LHCN-M2 (cell line): ENCODE results near the gene NEK10. TPM values are rescaled to one million over a fixed set of nuclear protein-coding genes. Genes with fewer than 3 reads are reported as not detected.
"Not testable (repeated sequence)": the region's sequence is repeated elsewhere in the genome, so short reads cannot be mapped to it uniquely, and the experiment has no call there.

Experiments used
- DNase-seq: peaks from one replicate; pipeline ENCODE4 v3.0.0-alpha.2; 2012; ENCODE audit warnings: low read depth
- polyA plus RNA-seq: library from polyadenylated mRNA; unstranded; fragments of >200 nt; gene quantifications from one replicate; pipeline ENCODE4 v1.2.1, GENCODE V29; 2012; ENCODE audit warnings: missing spikeins
- total RNA-seq: library from RNA; depleted of rRNA; stranded (reverse); fragments of >200 nt; gene quantifications from 2 replicates; pipeline ENCODE4 v1.2.3, GENCODE V29; 2014; rRNA removed

NEK10 gene
- 4.9 and 5.7 TPM in 2 replicates for total RNA-seq
- polyA plus RNA-seq: 2.2 TPM

- no peak for DNase-seq
These were observed at the start of gene NEK10 for GRCh38 chr3:27368831-27369607. Gene NEK10 (minus strand): TSS chr3:27369383. CDS start chr3:27352882, 16,501 bp downstream.

DNA sequence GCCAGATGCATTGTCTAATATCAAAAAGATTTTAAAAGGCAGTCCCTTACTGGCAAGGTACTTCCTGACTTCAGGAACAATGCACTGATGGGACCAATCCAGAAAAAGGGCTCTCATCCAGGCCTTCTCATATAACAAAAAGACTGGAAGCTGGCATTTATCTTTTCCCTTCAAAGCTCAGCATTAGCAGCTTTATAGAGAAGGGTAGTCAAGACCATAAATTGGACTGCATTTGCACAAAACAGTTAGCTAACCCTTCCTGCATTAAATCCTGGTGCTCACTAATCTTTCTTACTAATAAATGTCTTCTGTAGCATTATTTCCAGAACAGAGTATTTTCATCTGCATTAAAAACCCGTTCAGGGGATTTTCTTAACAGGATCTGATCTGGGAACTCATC, 46.0 kb upstream of the NEK10 start:
- DNase-seq: no peak

- no peak for DNase-seq
These were observed 23.9 kb upstream of the NEK10 start for GRCh38 chr3:27392950-27393679.

GRCh38 chr3:27392414-27392813, 23.2 kb upstream of the NEK10 start:
- not testable (repeated sequence) for DNase-seq

DNA sequence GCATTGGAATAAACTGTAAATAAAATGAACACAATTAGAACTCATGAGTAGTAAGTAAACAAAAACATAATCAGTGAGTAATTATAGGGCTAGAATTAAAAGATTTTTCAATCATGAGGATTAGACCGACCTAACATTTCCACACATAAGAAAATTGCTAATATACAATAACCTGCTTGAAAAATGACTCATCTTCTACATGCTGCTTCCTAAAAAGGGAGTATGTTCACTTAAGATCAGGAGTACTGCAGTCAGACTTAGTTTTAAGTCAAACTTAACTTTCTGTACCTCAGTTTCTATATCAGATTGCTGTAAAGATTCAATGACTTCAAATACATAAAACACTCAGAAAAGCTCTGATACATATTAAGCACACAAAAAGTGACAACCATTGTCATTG, 22.6 kb upstream of the NEK10 start:
- DNase-seq: no peak

- DNase-seq: peak; percentile 20
These were observed 18.4 kb upstream of the NEK10 start for GRCh38 chr3:27387625-27388024.

DNA sequence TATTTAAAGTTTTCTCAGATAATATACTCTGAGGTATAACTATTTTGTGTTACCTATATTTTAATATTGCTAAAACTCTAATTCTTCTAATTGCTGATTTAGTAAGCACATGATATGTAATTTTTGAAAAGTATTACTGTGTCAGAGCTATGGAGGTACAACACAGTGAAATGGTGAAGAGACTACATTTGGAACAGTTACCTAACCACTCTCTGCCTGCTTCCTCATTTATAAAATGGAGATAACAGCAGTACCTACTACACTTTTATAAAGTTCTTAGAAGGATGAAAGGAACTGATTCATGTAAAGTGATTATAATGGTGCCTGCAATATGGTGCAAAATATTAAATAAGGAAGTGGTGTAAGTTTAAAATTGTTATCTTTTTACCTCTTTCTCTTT, 16.3 kb upstream of the NEK10 start:
- no peak for DNase-seq

DNA sequence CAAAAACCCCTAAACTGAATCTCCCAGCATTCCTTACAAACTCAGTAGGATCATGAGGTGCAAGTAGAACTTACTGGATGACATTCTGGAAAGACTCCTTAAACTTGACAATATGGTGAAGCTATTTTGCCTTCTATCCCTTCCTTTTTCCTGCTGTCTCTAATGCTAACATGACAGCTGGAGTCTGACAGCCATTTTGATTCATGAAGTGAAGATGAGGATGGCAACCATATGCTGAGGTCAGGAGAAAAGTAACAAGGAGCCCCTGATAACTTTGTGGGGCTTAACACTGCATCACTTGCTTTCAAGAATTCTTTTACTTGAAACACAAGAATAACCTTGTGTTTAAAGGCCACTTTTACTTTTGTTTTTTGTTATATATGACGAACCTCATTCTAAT, 15.0 kb upstream of the NEK10 start:
- no peak for DNase-seq

- no peak for DNase-seq
These were observed 11.5 kb upstream of the NEK10 start for GRCh38 chr3:27380433-27381357.

- no peak for DNase-seq
These were observed 9.1 kb upstream of the NEK10 start for GRCh38 chr3:27378331-27378730.

DNA sequence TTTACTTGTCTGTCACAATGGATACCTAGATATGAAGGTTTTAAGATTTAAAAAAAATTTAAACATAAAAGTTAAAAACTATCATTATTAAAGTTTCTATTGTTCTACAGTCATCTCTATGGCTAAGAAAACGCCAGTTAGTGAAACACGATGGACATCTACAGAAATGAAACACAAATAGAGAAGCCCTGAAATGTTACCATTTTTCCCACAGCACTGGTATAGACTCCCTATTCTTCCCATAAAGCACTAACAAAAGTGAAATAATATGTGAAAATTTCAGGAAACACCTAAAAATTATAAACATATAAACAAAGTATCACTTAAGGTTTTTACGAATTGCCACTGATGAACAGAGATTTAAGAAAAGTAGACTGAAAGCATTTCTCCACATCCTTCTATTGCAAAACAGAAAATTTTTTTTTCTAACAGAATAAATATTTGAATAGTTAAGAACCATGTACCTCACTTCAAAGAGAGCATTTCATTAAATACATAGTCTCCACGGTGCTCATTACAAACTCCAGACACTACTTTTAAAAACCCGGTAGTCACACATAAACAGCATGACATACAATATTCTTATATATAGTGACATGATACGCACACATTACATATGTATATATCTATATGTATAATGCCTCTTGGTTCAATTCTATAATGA, 7.1 kb upstream of the NEK10 start:
- no peak for DNase-seq

DNA sequence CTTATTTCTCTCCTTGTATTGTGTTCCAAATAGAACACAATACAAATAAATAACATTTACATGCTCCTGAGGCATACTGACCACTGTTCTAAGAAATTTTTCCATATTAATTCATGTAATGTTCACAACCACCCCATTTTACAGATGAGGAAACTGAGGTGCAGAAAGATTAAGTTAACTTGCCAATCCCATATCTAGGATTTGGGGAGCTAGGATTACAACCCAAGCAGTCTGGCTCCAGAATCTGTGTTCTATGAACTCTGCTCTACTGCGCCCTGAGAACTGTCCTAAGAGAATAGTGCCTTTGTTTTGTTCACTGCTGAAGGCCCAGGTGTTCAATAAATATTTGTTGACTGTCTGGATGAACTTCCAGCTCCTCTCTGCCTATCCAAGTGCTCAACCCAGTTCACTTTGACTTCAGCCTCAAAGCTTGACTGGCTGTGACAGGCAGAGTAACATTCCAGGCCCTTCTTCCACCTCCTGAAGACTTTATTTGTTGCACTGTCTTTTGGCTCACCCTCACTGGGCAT, 3.1 kb downstream of the NEK10 start:
- DNase-seq: no peak

DNA sequence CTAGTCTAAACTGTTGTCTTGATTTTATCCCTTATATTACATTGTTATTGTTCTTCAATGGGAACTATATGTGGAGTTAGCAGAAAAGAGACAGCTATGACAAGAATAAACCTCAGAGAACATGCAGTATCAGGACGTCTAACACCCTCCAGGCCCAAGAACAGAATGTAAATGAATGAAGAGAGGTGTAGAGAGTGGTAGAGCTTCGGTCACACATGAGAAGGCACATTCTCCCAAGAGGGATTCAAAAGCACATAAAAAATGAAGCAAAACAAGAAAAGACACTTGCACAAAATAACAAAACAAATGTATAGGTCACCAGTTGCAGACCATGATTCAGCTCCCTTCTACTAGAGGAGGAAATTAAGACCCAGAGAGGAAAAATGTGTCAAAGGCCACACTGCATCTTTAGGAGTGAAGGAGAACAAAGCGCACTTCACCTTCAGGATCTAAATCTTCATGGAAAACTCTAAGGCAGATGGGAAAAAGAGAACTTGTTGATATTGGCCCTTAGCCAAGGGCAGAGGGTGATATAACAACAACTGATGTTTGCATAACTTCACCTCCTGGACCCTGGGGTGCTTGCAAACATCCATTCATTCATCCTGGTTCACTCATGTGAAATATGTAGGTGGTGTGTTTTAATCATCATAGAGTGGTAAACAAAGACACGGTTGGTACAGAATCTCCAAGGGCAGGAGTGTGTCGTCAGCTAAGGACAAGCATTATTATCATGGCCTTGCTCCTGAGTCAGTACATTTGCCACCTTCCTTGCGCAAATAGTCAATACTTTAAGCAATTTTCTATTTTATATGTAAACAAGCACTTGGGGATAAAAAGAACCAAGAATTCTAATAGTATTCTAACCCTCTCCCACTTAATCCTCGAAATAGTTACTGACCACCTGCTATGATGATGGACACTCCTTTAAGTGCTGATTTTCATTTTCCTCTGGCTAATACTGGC, 8.8 kb downstream of the NEK10 start:
- peak; percentile 69 for DNase-seq

DNA sequence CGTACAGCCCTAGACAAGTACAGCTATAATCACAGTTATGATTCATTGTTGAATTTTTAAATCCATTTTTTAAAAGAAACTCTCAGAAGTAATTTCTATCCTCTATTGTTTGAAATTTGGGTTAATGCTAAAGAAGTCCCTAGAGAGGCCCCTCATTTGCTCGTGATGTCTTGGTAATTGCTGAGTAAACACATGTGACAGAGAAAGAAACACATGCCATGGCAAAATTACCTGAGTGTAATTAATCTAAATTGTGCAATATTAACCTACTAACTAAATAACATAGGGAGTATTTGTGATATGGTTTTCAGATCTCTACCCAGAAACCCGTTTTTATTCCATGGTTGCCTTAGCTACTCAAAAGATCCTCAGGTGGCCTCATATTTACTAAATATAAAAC, 10.8 kb downstream of the NEK10 start:
- DNase-seq: no peak

GRCh38 chr3:27357665-27358258, 11.4 kb downstream of the NEK10 start:
- peak; percentile 58 for DNase-seq

- no peak for DNase-seq
These were observed 12.2 kb downstream of the NEK10 start for GRCh38 chr3:27356976-27357375.

- peak; percentile 9 for DNase-seq
These were observed 14.5 kb downstream of the NEK10 start for GRCh38 chr3:27354588-27355203.

DNA sequence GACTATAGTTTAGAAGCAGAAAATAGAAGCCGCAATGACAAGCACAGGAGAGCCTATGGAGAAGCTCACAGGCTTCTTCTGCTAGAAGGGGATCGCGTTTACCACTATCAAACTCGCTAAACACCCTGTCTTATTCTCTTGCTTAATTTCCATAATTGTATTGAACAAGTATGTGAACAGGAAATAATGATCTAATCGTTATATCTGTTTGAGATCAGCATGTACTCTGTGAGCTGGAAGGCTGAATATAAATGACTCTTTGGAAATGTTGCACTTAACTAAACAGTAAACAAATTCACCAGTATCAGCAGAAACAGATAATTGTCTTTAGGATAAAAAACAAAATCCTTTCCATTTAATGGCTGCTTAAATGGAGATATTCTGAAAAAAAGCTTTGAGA, 15.0 kb downstream of the NEK10 start:
- no peak for DNase-seq

DNA sequence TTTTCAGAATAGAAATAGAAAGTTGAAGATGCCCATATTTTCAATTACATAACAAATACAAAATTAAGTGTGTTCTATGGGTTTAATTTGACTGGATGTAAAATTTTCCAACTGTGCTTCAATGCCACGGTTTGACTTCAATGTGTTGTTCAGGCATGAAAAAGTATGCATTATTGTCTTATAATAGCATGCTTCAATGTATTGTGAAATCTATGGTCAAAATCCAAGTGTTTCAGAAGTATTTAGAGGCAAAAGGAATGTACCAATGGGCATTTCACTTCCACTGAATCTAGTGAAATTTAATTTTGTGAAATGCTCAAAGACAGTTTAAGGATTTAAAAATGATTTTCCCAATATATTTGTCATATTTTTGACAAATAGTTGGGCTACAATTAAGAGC, 16.0 kb downstream of the NEK10 start:
- DNase-seq: no peak
